Measurements from ENCODE around the gene RASA3. TPM values are rescaled to one million over a fixed set of nuclear protein-coding genes. Genes with fewer than 3 reads are reported as not detected.
A peak's percentile ranks its signal among the peaks of the same experiment; 100 is the strongest.

Gene RASA3
- total RNA-seq, 1 donor from 2014 or later: 14.6 TPM

GRCh38 chr13:114053026-114053425 lies 79.4 kb downstream of the RASA3 start:
- H3K36me3 Mint-ChIP-seq: no peaks in the 10 kb centered on the region
- no peaks in the 10 kb centered on the region for H3K27me3 Mint-ChIP-seq (ENCODE audit: low read depth)
- no peak overlapping the region for H3K4me3 Mint-ChIP-seq
- TF ChIP-seq, protein P1, sequence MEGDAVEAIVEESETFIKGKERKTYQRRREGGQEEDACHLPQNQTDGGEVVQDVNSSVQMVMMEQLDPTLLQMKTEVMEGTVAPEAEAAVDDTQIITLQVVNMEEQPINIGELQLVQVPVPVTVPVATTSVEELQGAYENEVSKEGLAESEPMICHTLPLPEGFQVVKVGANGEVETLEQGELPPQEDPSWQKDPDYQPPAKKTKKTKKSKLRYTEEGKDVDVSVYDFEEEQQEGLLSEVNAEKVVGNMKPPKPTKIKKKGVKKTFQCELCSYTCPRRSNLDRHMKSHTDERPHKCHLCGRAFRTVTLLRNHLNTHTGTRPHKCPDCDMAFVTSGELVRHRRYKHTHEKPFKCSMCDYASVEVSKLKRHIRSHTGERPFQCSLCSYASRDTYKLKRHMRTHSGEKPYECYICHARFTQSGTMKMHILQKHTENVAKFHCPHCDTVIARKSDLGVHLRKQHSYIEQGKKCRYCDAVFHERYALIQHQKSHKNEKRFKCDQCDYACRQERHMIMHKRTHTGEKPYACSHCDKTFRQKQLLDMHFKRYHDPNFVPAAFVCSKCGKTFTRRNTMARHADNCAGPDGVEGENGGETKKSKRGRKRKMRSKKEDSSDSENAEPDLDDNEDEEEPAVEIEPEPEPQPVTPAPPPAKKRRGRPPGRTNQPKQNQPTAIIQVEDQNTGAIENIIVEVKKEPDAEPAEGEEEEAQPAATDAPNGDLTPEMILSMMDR (IDR thresholded peaks at IDR 0.05; ENCODE audit: unreplicated experiment): no peak
- H3K9me3 Mint-ChIP-seq: no peaks in the 10 kb centered on the region
- no peak for DNase-seq (ENCODE audit: low spot score in 2 of 2, unreplicated experiment in 2 of 2)
- peaks cover 4% of the 10 kb centered on the region for H3K4me1 Mint-ChIP-seq
- no peak overlapping the region for H3K27ac Mint-ChIP-seq

GRCh38 chr13:114050536-114051450 lies 81.6 kb downstream of the RASA3 start:
- H3K4me1 Mint-ChIP-seq: peaks cover 4% of the 10 kb centered on the region
- TF ChIP-seq, protein P1 (IDR thresholded peaks at IDR 0.05; ENCODE audit: unreplicated experiment): no peak
- H3K4me3 Mint-ChIP-seq: no peak overlapping the region
- H3K9me3 Mint-ChIP-seq: no peaks in the 10 kb centered on the region
- H3K27ac Mint-ChIP-seq: peak overlapping the region; percentile 25
- no peaks in the 10 kb centered on the region for H3K36me3 Mint-ChIP-seq
- no peaks in the 10 kb centered on the region for H3K27me3 Mint-ChIP-seq (ENCODE audit: low read depth)
- DNase-seq (ENCODE audit: low spot score in 2 of 2, unreplicated experiment in 2 of 2): no peak

- peaks cover under 1% of the 10 kb centered on the region for H3K9me3 Mint-ChIP-seq
- DNase-seq (ENCODE audit: low spot score in 2 of 2, unreplicated experiment in 2 of 2): no peak
- H3K4me1 Mint-ChIP-seq: peaks cover 9% of the 10 kb centered on the region
- no peaks in the 10 kb centered on the region for H3K27me3 Mint-ChIP-seq (ENCODE audit: low read depth)
- peak overlapping the region; percentile 73 for H3K27ac Mint-ChIP-seq
- H3K36me3 Mint-ChIP-seq: no peaks in the 10 kb centered on the region
- TF ChIP-seq, protein P1 (IDR thresholded peaks at IDR 0.05; ENCODE audit: unreplicated experiment): no peak
- H3K4me3 Mint-ChIP-seq: no peak overlapping the region
Measured at GRCh38 chr13:114049626-114050101, 82.8 kb downstream of the RASA3 start.

DNA sequence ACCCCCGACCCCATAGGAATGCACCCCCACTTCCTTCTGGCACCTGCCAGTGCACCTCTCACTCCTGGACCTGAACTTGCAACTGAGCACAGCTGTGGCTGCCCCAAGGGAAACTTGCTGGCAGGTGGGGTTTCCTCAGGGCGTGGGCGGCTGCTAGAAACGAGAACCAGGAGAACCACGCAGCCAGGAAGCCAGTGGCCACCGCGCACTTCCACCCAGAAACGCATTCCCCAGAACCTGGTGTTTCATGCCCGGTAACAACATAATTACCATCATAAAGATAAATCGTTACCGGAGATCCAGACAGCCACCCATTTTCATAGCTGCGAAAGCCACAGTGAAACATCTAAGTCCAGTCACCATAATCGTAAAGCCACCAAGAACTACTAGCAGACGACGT lies 83.4 kb downstream of the RASA3 start:
- Mint-ChIP-seq H3K36me3 (no peaks in the 10 kb centered on the region), H3K4me1 (peaks cover 12% of the 10 kb centered on the region), H3K27ac (no peak overlapping the region), H3K4me3 (no peak overlapping the region), H3K9me3 (peaks cover 3% of the 10 kb centered on the region), H3K27me3 (ENCODE audit: low read depth) (no peaks in the 10 kb centered on the region)
- TF ChIP-seq, protein P1 (IDR thresholded peaks at IDR 0.05; ENCODE audit: unreplicated experiment): no peak
- no peak for DNase-seq (ENCODE audit: low spot score in 2 of 2, unreplicated experiment in 2 of 2)

DNA sequence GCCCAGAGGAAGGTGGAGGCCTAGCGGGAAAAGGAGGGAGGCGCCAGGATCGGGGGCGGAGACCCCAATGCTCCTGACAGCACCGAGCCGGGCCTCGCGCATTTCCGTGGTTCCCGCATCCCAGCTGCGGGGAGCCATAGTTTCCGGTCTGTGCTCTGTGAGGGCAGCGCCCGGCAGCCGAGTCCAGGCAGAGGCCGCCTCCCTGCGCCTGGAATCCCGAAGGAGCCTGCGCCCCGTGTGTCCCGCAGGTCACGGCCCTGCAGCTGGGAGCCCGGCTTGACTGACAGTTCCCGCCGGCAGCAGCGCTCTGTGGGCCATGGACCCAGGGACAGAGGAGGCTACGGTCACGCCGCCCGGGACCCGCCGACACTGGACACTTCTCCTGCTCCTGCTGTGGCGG lies 84.0 kb downstream of the RASA3 start:
- Mint-ChIP-seq H3K4me3 (no peak overlapping the region), H3K27me3 (ENCODE audit: low read depth) (no peaks in the 10 kb centered on the region), H3K27ac (no peak overlapping the region), H3K36me3 (no peaks in the 10 kb centered on the region), H3K4me1 (peaks cover 12% of the 10 kb centered on the region), H3K9me3 (peaks cover 3% of the 10 kb centered on the region)
- TF ChIP-seq, protein P1 (IDR thresholded peaks at IDR 0.05; ENCODE audit: unreplicated experiment): no peak
- DNase-seq (ENCODE audit: low spot score in 2 of 2, unreplicated experiment in 2 of 2): no peak
